GM13976 (cell line): ENCODE results near the gene FRY.

Experiments used
- DNase-seq: peaks from one replicate; pipeline ENCODE4 v3.0.0; 2012; ENCODE audit warnings: low spot score
- in situ Hi-C: fragments of 300-500 bp; cut with MboI; formaldehyde crosslinking; loops from one replicate; pipeline ENCODE4 v1.12.0; 2022; ENCODE audit warnings: low sequenced_read_pairs, mixed read lengths, inconsistent platforms; ENCODE audit not compliant: unreplicated experiment
- TF ChIP-seq, protein P1 (sequence below): IDR thresholded peaks from 2 replicates; pipeline ENCODE4 v1.5.1; 2012; ENCODE audit warnings: borderline replicate concordance, mild to moderate bottlenecking; ENCODE audit not compliant: insufficient read depth; ENCODE audit errors: extremely low read depth, missing control alignments, control extremely low read depth

The FRY gene

GRCh38 chr13:32114284-32114950, 82.8 kb downstream of the FRY start:
- in situ Hi-C loops, result no loop called here
- TF ChIP-seq, protein P1, sequence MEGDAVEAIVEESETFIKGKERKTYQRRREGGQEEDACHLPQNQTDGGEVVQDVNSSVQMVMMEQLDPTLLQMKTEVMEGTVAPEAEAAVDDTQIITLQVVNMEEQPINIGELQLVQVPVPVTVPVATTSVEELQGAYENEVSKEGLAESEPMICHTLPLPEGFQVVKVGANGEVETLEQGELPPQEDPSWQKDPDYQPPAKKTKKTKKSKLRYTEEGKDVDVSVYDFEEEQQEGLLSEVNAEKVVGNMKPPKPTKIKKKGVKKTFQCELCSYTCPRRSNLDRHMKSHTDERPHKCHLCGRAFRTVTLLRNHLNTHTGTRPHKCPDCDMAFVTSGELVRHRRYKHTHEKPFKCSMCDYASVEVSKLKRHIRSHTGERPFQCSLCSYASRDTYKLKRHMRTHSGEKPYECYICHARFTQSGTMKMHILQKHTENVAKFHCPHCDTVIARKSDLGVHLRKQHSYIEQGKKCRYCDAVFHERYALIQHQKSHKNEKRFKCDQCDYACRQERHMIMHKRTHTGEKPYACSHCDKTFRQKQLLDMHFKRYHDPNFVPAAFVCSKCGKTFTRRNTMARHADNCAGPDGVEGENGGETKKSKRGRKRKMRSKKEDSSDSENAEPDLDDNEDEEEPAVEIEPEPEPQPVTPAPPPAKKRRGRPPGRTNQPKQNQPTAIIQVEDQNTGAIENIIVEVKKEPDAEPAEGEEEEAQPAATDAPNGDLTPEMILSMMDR, result no peak
- no peak for DNase-seq

DNA sequence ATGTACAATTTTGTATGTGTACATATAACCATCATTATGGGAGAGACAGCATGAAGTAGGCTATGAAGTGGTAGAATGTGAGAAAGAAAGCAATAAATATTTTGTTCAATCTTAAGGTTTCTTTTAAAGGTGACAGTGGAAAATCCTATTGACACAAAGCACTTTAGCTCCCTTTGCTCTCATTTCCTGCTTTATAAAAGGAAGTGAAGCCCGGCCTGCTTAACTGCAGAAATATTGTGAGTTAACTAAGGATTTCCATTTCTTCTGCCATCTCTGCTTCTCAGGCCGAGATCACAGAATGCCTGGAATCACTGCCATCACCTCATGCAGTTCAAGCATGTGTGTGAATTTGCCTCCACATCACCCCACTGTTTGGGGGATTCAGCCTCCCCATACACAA, 83.5 kb downstream of the FRY start:
- DNase-seq, result no peak
- in situ Hi-C loops, result no loop called here
- TF ChIP-seq, protein P1, result no peak

GRCh38 chr13:32116210-32116609, 84.6 kb downstream of the FRY start:
- in situ Hi-C loops, result no loop called here
- DNase-seq, result peak; percentile 15
- TF ChIP-seq, protein P1, result no peak

- no peak for DNase-seq
- in situ Hi-C loops, result no loop called here
- TF ChIP-seq, protein P1, result no peak
These were observed 85.4 kb downstream of the FRY start for GRCh38 chr13:32117001-32117400.

DNA sequence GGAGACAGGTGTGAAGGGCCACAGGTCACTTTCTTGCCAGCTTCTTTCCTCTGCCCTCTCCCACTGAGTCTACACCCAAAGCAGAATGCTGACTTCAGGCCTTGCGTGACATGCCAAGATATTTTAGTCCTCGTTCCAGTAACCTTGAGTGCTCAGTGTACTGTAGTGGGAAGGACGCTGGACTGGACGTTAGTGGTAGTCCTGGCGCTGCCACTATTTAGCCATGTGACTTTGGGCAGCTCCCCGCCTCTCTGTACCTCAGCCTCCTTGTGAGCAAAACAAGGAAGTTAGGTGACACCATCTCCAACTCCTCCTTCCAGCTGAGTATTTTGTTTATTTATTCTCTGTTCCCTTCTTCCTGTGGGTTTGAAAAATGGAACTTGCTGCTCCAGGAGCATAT, 86.1 kb downstream of the FRY start:
- TF ChIP-seq, protein P1, result no peak
- in situ Hi-C loops, result no loop called here
- DNase-seq, result no peak

DNA sequence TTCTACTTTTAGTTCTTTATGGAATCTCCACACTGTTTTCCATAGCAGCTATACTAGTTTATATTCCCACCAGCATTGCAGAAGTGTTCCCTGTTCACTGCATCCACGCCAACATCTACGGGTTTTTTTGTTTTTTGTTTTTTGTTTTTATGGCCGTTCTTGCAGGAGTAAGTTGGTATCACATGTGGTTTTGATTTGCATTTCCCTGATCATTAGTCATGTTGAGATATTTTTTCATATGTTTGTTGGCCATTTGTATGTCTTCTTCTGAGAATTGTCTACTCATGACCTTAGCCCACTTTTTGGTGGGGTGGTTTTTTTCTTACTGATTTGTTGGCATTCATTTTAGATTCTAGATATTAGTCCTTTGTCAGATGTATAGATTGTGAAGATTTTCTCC, 89.7 kb downstream of the FRY start:
- TF ChIP-seq, protein P1, result no peak
- in situ Hi-C loops, result no loop called here
- no peak for DNase-seq
